CD14-positive monocyte (primary cell): ENCODE measurements around the gene DCN. TPM values are rescaled to one million over a fixed set of nuclear protein-coding genes. Genes with fewer than 3 reads are reported as not detected.

Experiments used
- DNase-seq, 3 donors: peaks; one replicate each; pipeline ENCODE4 v3.0.0-alpha.2; 2011 to 2022
- H2AFZ ChIP-seq: 2 replicates; pipeline ENCODE4 v1.6.0; 2012; ENCODE audit warnings: mild to moderate bottlenecking, low read depth, low read length, inconsistent platforms; ENCODE audit not compliant: insufficient read depth, poor library complexity, severe bottlenecking
- H3K27ac ChIP-seq, 2 donors: 1 replicate in 1 of 2; 2 replicates in 1 of 2; pipeline ENCODE4 v1.5.1; 2012 to 2013; ENCODE audit warnings: low read length in 2 of 2, control low read depth in 1 of 2, inconsistent platforms in 1 of 2, low read depth in 1 of 2, mild to moderate bottlenecking in 1 of 2
- H3K27me3 ChIP-seq, 2 donors: one replicate each; pipeline versions ENCODE4 v1.6.0 to v1.6.1; 2011 to 2013; ENCODE audit warnings: low read length in 2 of 2; ENCODE audit not compliant: control insufficient read depth in 2 of 2, insufficient read depth in 2 of 2
- H3K36me3 ChIP-seq, 2 donors: replicated peaks in 1 of 2; 1 replicate in 1 of 2; 2 replicates in 1 of 2; pipeline versions ENCODE4 v1.5.1 to v1.6.1; 2012 to 2013; ENCODE audit warnings: low read length in 2 of 2, control low read depth in 1 of 2, inconsistent platforms in 1 of 2, mild to moderate bottlenecking in 1 of 2; ENCODE audit not compliant: insufficient read depth in 2 of 2, control insufficient read depth in 1 of 2
- H3K4me1 ChIP-seq, 2 donors: 1 replicate in 1 of 2; 2 replicates in 1 of 2; pipeline versions ENCODE4 v1.5.1 to v1.6.1; 2012 to 2013; ENCODE audit warnings: low read length in 2 of 2, control low read depth in 1 of 2, inconsistent platforms in 1 of 2, mild to moderate bottlenecking in 1 of 2, moderate library complexity in 1 of 2; ENCODE audit not compliant: insufficient read depth in 2 of 2, control insufficient read depth in 1 of 2
- H3K4me2 ChIP-seq: replicated peaks from 2 replicates; pipeline ENCODE3; 2012; ENCODE audit warnings: low read length, moderate library complexity, mild to moderate bottlenecking; ENCODE audit not compliant: poor library complexity, severe bottlenecking; ENCODE audit errors: extremely low read depth
- H3K4me3 ChIP-seq, 3 experiments: fragments of 200-600 bp in 1 of 3; sonication (generic) in 1 of 3; replicated peaks in 1 of 3; 1 replicate in 2 of 3; 2 replicates in 1 of 3; pipeline ENCODE4 v1.5.1; 2011 to 2013; ENCODE audit warnings: low read length in 3 of 3, mild to moderate bottlenecking in 3 of 3, control low read depth in 2 of 3, low read depth in 2 of 3, inconsistent platforms in 1 of 3, moderate library complexity in 1 of 3
- H3K79me2 ChIP-seq: 2 replicates; pipeline ENCODE4 v1.6.0; 2012; ENCODE audit warnings: mild to moderate bottlenecking, control low read depth, inconsistent platforms, low read length, moderate library complexity; ENCODE audit not compliant: insufficient read depth
- H3K9ac ChIP-seq: 2 replicates; pipeline ENCODE4 v1.6.0; 2017; ENCODE audit warnings: low read length, mild to moderate bottlenecking; ENCODE audit not compliant: insufficient read depth, poor library complexity, severe bottlenecking
- H3K9me3 ChIP-seq, 2 donors: replicated peaks in 1 of 2; 1 replicate in 1 of 2; 2 replicates in 1 of 2; pipeline versions ENCODE4 v1.5.1 to v1.6.1; 2012 to 2013; ENCODE audit warnings: low read length in 2 of 2, control low read depth in 1 of 2; ENCODE audit not compliant: control insufficient read depth in 1 of 2, insufficient read depth in 1 of 2
- H4K20me1 ChIP-seq: 2 replicates; pipeline ENCODE4 v1.6.0; 2012; ENCODE audit warnings: mild to moderate bottlenecking, low read length, control low read depth, moderate library complexity; ENCODE audit not compliant: insufficient read depth
- H3K27ac Mint-ChIP-seq, 7 donors: one replicate each; pipeline ENCODE4 v1.8.0; 2020; ENCODE audit warnings: mild to moderate bottlenecking in 7 of 7, mixed read lengths in 7 of 7, moderate library complexity in 6 of 7, inconsistent platforms in 2 of 7
- H3K27me3 Mint-ChIP-seq, 3 donors: one replicate each; pipeline ENCODE4 v1.8.0; 2021 to 2022; ENCODE audit warnings: low read depth in 3 of 3, mild to moderate bottlenecking in 3 of 3, mixed read lengths in 3 of 3, moderate library complexity in 3 of 3, inconsistent platforms in 1 of 3
- H3K36me3 Mint-ChIP-seq, 2 donors: one replicate each; pipeline ENCODE4 v1.8.0; 2020; ENCODE audit warnings: mixed read lengths in 2 of 2, inconsistent platforms in 1 of 2, mild to moderate bottlenecking in 1 of 2
- H3K4me1 Mint-ChIP-seq: one replicate; pipeline ENCODE4 v1.8.0; 2020; ENCODE audit warnings: mild to moderate bottlenecking, mixed read lengths
- H3K4me3 Mint-ChIP-seq, 2 donors: one replicate each; pipeline ENCODE4 v1.8.0; 2020; ENCODE audit warnings: mild to moderate bottlenecking in 2 of 2, mixed read lengths in 2 of 2, moderate library complexity in 1 of 2
- H3K9me3 Mint-ChIP-seq, 7 donors: one replicate each; pipeline ENCODE4 v1.8.0; 2020 to 2022; ENCODE audit warnings: mixed read lengths in 7 of 7, mild to moderate bottlenecking in 6 of 7, moderate library complexity in 6 of 7, inconsistent platforms in 2 of 7
- WGBS: methylation state at CpG from one replicate; pipeline ENCODE4 v1.1.5; 2013; ENCODE audit warnings: missing lambda C conversion rate; ENCODE audit not compliant: insufficient coverage; 5-methylcytosine and 5-hydroxymethylcytosine counted together
- intact Hi-C, 2 donors: fragments of 100-400 bp; cut with micrococcal nuclease; formaldehyde crosslinking; loops; one replicate each; pipeline versions ENCODE4 v1.15.0 to v1.15.1; 2023
- polyA plus RNA-seq, 3 donors: library from polyadenylated mRNA; depleted of rRNA in 1 of 3; unstranded in 2 of 3; stranded (reverse) in 1 of 3; fragments of 300-500 nt in 2 of 3; fragments of >200 nt in 1 of 3; fragmentation: Illumina TruSeq in 2 of 3; gene quantifications; 1 replicate in 2 of 3; 2 replicates in 1 of 3; pipeline ENCODE4 v1.2.3, GENCODE V29; 2012 to 2021
- TF ChIP-seq, protein P1 (sequence below): fragments of 200-600 bp; IDR thresholded peaks from one replicate; pipeline ENCODE4 v1.8.0; 2022; ENCODE audit warnings: antibody characterized with exemption, mild to moderate bottlenecking

Gene DCN
- polyA plus RNA-seq, 3 donors: not detected

DNA sequence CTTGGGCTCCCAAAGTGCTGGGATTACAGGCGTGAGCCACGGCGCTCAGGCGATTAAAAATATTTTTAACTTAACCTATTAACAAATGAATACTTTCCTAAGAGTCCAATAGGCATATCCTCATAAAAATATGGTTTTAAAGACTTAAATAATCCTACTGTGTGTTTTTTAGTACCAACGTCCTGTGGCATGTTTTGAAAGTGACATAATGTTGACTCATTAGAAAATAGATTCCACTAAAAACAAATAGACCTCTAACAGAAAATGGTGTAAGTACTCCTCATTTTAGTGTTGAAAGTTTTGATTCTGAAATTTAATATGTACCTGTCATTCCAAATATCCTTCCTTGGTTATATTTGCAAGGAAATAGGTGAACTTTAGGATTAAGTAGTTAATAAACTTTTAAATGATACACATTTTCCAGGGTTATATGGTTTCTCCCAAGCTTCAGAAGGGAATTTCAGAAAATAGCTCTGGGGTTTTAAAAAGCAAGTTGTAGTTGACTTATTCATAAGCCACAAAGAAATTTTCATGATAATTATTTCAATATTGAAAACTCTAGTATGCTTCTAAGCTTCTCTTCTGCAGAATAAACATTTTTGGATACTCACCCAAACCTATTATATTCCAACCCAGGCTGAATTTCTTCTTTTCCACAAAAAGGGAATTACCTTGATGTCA lies 59.2 kb downstream of the DCN start:
- Histone ChIP-seq H3K36me3 (no peaks in the 10 kb centered on the region), H3K4me3 (no peak overlapping the region), H3K79me2 (no peaks in the 10 kb centered on the region), H3K27me3 (no peaks in the 10 kb centered on the region), H3K9me3 (peaks cover 0 to 3% of the 10 kb centered on the region in 2 donors), H3K4me1 (no peaks in the 10 kb centered on the region), H3K27ac (no peak overlapping the region), H3K9ac (no peak overlapping the region), H2AFZ (no peak overlapping the region), H3K4me2 (no peak overlapping the region), H4K20me1 (no peaks in the 10 kb centered on the region)
- H3K27me3 Mint-ChIP-seq: peaks cover 0 to 4% (median 1%) of the 10 kb centered on the region in 3 donors
- no peak overlapping the region for H3K4me3 Mint-ChIP-seq
- DNase-seq: no peak
- H3K9me3 Mint-ChIP-seq: peaks cover 0 to 5% (median 2%) of the 10 kb centered on the region in 7 donors
- H3K4me1 Mint-ChIP-seq: no peaks in the 10 kb centered on the region
- intact Hi-C loops: no loop called here
- no peaks in the 10 kb centered on the region for H3K36me3 Mint-ChIP-seq
- no peak overlapping the region for H3K27ac Mint-ChIP-seq
- TF ChIP-seq, protein P1, sequence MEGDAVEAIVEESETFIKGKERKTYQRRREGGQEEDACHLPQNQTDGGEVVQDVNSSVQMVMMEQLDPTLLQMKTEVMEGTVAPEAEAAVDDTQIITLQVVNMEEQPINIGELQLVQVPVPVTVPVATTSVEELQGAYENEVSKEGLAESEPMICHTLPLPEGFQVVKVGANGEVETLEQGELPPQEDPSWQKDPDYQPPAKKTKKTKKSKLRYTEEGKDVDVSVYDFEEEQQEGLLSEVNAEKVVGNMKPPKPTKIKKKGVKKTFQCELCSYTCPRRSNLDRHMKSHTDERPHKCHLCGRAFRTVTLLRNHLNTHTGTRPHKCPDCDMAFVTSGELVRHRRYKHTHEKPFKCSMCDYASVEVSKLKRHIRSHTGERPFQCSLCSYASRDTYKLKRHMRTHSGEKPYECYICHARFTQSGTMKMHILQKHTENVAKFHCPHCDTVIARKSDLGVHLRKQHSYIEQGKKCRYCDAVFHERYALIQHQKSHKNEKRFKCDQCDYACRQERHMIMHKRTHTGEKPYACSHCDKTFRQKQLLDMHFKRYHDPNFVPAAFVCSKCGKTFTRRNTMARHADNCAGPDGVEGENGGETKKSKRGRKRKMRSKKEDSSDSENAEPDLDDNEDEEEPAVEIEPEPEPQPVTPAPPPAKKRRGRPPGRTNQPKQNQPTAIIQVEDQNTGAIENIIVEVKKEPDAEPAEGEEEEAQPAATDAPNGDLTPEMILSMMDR: no peak
- WGBS: no CpG with 5 or more reads among the region's 5 CpGs

DNA sequence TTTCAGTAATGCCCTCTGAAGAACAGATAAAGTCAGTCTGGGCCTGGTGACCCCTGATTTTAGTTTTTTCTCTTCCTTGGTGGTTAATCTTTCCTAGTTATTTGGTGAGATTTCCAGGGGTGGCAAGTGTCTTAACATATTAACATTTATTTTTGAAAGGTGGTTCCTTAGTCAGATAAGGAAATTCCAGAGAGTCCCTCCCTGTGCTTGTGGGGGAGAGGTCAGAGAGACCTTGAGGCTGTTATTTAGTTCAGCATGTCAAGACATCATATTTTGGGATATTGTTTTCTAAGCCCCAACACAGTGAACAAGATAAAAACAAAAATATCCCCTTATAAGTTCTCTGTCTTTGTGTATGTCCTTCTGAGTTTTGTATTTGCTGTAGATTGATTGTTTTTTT lies 61.8 kb downstream of the DCN start:
- Mint-ChIP-seq H3K9me3 (peaks cover 0 to 4% (median 2%) of the 10 kb centered on the region in 7 donors), H3K4me3 (no peak overlapping the region), H3K36me3 (no peaks in the 10 kb centered on the region), H3K4me1 (no peaks in the 10 kb centered on the region), H3K27ac (no peak overlapping the region), H3K27me3 (peaks cover 0 to 4% (median 2%) of the 10 kb centered on the region in 3 donors)
- H3K27me3 ChIP-seq: no peaks in the 10 kb centered on the region
- H3K4me1 ChIP-seq: no peaks in the 10 kb centered on the region
- no peaks in the 10 kb centered on the region for H4K20me1 ChIP-seq
- H3K4me2 ChIP-seq: no peak overlapping the region
- no peaks in the 10 kb centered on the region for H3K79me2 ChIP-seq
- peaks cover 0 to 3% of the 10 kb centered on the region in 2 donors for H3K9me3 ChIP-seq
- no peaks in the 10 kb centered on the region for H3K36me3 ChIP-seq
- TF ChIP-seq, protein P1: no peak
- DNase-seq: no peak
- H3K9ac ChIP-seq: no peak overlapping the region
- no peak overlapping the region for H2AFZ ChIP-seq
- H3K27ac ChIP-seq: no peak overlapping the region
- intact Hi-C loops: no loop called here
- no peak overlapping the region for H3K4me3 ChIP-seq
